ENCODE data around the gene TBC1D2.

GRCh38 chr9:98248737-98249474 is 6.5 kb downstream of the TBC1D2 start:
- no peak for TF ChIP-seq EZH2 (IDR thresholded peaks at IDR 0.05)
- TF ChIP-seq POLR2AphosphoS5 (IDR thresholded peaks at IDR 0.05; ENCODE audit: borderline replicate concordance, low read depth, low read length) = no peak

Measured in SK-N-MC (cell line).